GM21447 (cell line): Measurements from ENCODE around the gene KDM4B.
"Not testable (repeated sequence)": the region's sequence is repeated elsewhere in the genome, so short reads cannot be mapped to it uniquely, and the experiment has no call there.

ENCODE experiments used
- ATAC-seq: cut with Tn5 transposase; IDR thresholded peaks from one replicate; pipeline ENCODE4 v1.9.1; 2021; ENCODE audit not compliant: unreplicated experiment

Gene KDM4B

DNA sequence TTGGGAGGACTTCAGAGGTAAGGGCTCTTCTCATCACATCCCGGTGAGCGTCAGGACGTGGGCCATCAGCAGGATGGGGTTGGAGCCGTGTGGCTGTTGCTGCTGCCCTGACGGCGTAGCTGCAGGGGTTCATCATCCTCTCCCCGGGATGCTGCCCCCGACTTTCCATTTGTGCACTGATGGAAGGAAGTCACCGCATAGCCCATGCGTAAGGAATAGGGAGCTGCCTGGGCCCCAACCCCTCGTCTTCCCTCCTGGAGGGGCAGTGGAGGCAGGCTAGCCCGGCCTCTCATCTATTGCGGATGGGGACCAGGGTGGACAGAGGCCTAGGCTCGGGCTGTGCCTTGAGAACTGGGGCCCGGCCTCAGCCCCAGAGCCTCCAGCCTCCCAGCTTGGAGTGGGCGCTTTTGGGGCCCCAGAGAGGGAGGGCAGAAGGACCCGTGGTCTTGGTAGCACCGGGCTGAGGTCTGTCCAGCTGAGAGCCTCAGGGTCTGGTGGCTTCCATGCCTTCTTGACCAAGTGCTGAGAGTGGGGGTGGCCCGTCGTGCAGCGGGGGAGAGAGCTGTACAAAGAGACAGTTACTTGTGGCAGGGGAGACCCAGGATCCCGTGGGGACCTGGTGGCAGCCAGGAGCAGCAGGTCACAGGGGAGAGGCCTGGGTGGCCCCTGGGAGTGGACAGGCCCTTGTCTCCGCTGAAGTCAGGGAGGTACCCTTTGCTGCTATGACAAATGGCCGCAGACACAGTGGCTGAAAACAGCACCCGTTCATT is 44.0 kb downstream of the KDM4B start:
- ATAC-seq: no peak

DNA sequence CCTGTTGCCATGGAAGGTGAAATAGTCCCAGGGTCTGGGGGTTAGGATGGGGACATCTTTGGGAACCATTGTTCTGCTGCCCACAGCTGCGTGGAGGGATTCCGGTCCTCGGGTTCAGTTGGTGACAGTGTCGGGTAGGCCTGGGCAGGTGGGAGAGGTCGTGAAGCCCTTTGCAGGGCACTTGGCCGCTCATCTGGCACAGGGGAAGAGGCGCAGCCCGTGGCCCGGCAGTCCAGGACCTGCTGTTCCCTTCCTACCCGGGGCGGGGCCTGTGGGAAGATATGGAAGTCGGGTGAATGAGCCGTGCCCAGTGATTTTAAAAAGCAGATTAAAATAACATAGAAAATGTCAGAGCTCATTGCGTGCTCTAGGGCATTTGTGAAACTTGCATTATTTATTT is 44.8 kb downstream of the KDM4B start:
- ATAC-seq: no peak

DNA sequence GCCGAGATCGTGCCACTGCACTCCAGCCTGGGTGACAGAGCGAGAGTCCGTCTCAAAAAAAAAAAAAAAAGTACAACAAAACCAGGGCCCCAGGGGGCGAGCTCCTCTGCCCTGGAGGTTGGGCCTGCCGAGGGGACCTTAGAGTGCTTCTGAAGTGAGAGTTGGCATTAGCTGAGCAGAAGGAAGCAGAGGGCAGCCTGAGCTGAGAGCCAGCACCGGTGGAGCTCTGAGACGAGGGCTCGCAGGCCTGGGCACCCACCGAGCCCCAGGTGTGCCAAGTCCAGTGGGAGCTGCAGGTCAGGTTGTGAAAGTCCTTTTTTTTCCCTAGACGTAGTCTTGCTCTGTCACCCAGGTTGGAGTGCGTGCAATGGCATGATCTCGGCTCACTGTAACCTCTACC is 46.0 kb downstream of the KDM4B start:
- no peak for ATAC-seq

DNA sequence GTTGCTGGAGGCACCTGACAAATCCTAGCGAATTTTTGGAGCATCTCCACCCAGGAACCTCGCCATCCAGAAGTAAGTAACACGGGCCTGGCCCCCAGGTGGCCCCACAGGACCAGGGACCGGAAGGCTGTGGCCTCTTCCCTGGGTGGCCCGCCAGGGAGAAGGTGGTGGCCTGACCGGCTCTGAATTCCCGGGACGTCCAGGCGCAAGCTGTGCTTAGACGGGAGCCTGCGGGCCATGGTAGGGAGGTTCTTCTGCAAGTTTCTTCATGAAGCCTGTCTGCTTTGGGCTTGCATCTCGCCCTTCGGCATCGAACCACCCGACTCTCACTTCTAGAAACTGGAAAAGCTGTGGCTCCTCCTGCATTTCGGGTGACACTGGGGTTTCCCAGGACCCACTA is 47.4 kb downstream of the KDM4B start:
- ATAC-seq: no peak

DNA sequence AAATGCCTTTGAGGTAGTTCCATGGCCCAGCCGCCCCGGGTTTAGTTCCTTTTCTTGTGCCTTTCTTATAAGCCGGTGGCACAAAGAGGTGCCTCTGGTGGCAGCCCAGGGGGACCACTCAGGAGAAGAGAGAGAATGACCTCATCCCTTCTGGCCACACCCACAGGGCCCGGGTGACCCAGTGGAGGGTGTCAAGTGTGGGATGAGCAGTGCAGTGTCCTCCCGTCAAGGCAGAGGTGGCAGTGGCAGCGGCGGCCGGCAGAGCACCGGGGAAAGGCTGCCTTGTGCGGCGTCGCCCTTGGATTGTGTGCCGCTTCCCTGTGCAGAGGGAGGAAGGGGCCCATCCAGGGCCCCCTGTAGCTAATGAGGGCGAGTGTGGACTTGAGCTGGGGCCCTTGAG is 47.9 kb downstream of the KDM4B start:
- ATAC-seq: no peak

DNA sequence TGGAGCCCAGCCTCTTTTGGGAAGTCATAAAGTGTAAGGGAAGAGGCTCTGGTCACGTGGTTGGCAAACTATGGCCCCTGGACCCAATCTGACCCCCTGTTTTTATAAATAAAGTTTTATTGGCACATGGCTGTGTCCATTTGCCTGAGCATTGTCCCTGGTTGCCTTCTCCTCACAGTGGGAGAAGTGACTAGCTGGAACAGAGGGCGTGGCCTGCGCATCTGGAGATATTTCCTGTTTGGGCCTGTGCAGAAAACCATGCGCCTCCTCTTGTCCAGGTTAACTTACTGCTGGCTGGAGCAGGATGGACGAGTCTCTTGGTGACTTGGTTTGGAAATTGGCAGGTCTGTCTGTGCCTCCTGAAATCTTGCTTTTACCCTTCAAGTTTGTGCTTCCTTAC is 48.3 kb downstream of the KDM4B start:
- ATAC-seq: no peak

DNA sequence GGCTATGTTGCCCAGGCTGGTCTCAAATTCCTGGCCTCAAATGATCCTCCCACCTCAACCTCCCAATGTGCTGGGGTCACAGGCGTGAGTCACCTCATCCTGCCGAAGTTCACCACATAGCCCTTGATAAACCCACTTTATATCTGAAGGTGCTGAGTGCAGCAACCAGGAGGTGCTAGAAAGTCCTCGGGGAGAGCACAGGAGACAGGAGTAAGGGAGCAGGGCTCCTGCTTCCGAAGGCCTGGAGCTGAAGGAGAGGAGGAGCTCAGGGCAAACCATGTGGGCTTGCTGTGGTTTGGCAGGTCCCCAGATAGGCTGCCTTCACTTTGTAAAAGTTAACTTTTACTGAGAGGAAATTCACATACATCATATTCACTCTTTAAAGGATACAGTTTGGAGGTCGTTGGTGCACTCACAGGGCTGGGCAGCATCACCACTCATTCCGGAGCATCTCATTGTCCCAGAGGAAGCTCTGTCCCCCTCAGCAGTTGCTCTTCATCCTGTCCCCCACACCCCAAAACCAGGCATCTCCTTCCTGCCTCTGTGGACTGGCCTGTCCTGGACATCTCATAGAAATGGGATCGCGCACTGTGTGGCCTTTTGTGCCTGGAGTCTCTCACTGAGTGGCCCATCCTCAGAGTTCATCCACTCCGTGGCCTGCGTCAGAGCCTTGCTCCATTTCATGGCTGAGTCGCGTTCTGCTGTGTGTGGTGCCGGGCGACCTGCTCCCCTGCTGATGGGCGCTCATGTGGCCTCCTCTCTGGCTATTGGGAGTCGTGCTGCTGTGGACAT is 49.5 kb downstream of the KDM4B start:
- ATAC-seq: no peak

DNA sequence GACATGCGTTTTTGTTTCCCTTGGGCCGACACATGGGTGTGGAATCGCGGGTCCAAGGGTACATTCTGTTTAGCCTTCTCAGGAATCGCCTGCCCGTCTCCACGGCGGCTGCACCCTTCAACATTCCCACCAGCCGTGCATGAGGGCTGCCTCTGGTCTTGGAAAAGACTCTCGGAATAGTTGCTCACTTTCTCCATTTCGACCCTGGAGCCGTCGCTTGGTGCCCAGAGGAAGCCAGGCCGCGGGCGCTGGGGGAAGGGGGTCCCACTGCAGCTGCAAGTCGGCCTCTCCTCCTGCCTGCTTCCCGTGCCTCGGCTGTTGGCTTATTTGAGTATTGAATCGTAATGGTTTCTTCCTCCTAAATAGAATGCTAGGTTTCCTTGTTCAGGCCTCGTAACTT is 51.5 kb downstream of the KDM4B start:
- no peak for ATAC-seq

DNA sequence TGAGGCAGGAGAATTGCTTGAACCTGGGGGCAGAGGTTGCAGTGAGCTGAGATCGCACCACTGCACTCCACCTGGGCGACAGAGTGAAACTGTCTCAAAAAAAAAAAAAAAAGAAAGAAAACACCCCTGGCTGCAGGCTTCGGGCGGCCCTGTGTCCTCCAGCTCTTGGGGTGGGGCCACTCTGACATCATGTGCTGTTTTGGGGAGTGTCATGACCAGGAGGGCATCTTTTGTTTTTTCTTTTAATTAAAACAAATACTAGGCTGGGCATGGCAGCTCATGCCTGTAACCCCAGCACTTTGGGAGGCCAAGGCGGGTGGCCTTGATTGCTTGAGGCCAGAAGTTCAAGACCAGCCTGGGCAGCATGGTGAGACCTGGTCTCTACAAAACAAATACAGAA is 52.1 kb downstream of the KDM4B start:
- no peak for ATAC-seq

DNA sequence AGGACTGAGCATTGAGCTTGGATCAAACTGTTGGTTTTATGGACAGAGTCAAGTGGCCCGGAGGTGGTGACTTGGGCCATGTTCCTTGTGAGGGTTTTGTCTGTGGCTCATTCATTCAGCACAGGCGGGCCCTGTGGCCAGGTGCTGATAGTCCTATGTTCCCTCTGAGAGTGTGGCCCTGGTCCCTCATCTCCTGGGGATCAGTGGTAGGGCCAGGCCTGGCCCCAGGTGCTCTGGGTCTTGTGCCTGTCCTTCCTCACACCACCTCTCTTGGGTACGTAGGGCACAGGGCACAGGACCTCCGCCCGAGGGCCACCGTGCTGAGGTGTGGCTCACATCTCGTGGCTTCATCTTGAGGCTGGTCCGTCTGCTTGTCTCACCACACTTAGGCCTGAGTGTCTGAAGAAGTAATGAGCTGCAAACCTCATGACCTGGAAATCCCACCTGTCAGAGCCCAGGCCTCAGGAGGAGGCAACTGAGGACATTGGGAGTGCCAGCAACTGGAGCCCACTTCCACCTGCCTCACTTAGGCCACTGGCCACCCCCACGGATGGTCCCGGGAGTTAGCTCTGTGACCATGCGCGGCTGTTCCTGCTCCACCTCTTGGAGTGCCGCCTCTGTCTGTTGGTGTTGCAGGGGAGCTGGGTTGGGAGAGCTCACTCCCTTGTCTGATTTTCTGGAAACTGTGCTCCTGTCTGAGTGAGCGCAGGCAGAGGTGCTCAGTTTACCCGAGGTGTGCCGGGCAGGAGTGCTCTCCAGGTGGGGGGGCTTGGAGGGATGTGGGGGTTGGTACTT is 53.4 kb downstream of the KDM4B start:
- ATAC-seq: no peak

DNA sequence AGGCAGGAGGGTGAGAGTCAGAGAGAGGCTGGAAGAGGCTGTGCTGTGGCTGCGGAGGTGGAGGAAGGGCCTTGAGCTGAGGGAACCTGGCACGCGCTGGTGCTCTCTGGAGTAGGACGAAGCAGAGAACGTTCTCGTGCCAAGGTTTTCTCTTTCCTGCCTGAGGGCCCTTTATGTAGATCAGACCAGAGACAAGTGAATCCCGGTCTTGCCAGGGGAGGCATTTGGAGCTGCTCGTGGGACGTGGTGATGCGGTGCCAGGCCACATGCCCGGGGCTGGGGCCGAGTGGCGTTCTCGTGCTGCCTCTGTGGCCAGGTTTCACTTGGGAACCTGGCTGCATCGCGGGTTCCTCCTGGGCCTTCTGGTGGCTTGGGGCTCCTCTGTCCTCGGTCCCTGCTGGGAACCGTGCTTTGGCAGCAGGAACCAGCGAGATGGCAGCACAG is 54.2 kb downstream of the KDM4B start:
- no peak for ATAC-seq

DNA sequence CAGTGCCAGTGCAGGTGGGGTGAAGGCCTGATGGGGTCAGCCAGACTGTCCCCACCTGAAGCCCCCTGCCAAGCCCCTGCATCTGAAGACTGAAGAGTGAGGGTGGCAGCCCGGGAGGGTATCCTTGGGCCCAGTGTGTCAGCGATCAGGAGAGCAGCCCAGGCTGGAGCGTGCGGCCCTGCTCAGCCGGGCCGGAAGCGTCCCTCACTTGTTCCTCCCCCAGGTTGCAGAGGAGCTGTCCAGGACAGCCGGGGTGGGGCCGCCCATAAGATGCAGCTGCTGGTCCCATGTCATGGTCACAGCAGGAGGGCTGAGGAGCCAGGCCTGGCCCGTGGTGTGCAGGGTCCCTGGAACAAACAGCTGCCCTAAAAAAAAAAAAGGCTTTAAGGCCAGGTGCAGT is 55.4 kb downstream of the KDM4B start:
- no peak for ATAC-seq

DNA sequence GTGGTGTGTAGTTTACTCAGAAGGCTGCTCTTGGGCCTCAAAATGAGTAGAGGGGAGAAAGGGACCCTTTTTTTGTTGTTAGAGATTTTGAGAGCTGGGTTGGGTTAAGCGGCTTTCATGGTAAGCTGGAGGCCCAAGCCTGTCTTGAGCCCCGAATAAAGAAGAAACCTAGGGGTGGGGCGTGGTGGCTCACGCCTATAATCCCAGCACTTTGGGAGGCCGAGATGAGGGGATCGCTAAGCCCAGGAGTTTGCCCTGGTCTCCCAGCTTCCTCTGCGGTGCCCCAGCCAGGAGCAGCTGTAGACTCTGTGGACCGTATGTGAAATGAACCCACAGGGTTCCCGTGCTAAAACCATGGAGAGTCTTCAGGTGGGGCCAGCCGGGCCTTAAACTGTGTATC is 56.1 kb downstream of the KDM4B start:
- ATAC-seq: no peak

DNA sequence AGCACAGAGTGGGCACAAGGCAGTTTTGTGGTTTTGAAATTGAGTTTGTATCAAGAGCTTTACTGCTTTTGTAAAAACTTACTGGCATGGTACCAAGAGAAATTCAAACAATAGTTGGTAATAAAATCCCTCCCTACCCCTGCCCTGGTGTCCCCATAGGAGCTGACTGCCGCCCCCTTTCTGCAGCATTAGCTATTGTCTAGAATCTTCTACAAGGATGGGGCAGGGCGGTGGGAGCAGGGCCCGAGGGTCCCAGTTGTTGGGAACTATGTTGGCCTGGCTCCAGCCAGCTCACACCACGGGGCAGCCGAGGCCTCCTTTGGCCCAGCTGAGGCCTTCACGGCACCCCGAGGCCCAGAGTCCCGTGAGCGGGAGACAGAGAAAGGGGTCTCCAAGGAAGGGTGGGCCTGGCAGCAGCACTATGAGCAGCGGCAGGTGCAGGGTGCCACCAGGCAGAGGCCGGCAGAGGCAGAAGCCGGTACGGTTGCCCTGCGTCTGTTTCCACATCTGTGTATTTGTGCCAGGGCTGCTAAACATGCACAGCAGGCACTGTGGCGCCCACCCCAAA is 57.9 kb downstream of the KDM4B start:
- ATAC-seq: no peak

DNA sequence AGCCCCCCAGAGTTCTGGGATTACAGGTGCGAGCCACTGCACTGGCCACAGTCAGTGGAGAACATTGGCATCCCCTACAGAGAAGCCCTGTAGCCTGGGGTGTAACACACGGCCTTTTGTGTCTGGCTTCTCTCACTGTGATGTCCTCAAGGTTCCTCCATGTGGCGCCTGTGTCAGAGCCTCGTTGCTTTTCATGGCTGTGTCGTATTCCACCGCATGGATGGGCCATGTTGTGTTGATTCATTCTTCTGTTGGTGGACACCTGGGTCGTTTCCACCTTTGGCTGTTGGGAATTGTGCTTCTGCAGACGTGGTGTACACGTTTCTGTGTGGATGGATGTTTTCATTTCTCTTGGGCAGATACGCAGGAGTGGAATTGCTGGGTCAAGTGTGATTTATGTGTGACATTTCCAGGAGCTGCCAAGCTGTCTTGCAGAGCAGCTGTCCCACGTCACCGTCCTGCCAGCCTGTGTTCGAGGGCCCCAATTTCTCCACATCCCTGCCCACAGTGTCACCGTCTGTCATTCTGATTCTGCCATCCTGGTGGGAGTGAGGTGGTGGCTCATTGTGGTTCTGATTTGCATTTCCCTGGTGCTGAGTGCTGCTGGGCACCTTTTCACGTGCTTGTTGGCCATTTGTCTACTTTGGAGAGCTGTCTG is 59.4 kb downstream of the KDM4B start:
- no peak for ATAC-seq

DNA sequence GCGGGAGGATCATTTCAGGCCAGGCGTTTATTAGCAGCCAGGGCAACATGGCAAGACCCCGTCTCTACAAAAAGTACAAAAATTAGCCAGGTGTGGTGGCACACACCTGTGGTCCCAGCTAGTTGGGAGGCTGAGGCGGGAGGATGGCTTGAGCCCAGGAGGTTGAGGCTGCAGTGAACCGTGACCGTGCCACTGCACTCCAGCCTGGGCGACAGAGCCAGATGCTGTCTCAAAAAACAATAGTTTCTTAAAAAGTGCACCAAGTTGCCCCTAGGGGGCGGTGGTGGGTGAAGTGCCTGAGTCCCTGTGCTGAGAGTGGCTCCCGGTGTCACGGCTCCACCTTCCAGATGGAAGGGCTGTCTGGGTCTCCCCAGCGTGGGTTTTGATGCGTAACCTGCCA is 60.7 kb downstream of the KDM4B start:
- ATAC-seq: not testable (repeated sequence)

DNA sequence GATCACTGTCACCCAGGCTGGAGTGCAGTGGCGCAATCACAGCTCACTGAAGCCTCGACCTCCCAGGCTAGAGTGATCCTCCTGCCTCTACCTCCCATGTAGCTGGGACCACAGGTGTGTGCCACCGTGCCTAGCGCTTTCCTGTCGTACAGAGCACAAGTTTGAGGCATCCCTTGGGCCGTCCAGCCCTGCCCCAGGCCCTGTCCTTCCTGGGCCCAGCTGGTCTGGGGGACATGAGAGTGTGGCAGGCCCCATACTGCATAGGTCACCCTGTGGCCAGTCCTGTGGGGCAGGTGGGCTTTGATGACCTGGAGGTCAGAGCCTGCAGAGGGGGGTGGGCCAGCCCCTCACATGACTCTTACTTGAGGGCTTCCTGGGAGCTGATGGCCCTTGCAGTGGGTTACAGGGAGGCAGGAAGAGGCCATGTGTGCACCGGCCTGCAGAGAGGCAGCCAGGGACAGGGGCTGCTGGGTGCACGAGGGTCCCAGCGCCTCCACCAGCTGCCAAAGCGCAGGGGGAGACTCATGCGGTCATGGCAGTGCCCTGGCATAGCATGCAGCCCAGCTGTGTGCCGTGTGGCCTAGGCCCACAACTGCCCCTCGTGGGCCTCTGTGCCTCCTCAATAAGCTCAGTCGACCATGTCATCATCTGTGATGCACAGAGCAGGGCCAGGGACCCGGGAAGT is 61.4 kb downstream of the KDM4B start:
- no peak for ATAC-seq

DNA sequence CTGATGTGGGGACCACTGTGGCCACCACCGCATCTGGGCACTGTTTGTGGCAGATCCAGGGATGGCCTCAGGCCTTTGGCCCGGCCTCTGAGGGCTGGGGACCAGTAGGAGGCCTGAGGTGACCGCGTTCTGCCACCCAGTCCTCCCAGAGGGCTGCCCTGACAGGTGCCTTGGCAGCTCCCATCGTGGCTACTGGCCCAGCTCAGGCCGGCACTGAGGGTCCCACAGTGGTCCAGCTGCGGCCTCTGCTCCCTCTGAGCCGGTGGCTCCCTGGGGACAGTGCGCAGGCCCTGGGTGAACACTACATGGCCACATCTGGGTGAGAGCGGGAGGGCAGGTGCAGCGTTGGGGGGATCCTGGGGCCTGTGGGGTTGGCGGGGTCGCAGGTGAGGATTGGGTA is 61.9 kb downstream of the KDM4B start:
- no peak for ATAC-seq

DNA sequence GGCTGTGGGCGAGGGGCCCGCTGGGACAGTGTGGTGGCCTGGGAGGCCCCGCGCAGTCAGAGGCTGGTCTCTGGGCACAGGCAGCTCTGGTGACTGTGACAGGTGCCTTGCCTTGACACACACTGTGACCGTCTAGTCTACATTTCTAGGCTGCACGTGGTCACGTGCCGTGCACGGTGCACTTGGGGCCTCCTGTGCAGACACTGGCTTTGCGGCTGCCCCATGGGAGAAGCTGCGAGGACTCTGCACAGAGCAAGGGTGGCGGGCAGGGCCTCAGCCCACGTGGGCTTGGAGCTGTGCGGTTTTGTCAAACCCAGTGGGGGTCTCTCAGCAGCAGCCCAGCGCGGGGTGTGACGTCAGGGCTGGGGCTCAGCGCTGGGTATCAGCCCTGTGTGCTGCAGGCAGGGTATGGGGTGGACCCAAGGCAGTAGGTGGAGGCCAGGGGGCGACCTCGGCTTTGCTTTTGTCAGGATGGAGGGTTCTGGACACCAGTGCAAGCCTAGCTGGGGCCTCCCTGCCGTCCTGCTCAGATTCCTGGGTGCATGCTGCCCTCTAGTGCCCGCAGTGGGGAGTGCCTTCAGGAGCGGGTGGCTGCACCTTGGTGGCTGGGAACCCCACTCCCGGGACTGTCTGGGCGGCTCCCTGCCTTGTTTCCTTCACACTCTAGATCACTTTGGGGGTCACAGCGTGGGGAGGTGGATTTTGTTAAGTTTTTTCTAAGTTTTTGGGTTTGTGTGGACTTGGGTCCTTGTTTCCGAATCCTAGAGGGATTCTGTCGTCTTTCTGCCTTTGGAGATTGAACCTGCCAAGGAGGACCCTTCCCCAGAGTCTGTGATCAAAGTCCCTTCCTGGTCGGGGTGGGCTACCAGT is 62.6 kb downstream of the KDM4B start:
- ATAC-seq: no peak
